Activated CD4-positive, alpha-beta memory T cell treated with anti-CD3 and anti-CD28 coated beads, Interleukin-2, amount 10 ng/mL, durations not matched to agents 7 days and 5 days (primary cell): Measurements from ENCODE around the gene DPP10. TPM values are rescaled to one million over a fixed set of nuclear protein-coding genes. Genes with fewer than 3 reads are reported as not detected.

Experiments
- CTCF ChIA-PET: fragments of 350-600 bp; sonication (Branson Sonifier 250); formaldehyde crosslinking; loops from one replicate; lab custom pipeline; 2021; ENCODE audit warnings: antibody characterized with exemption, inconsistent platforms; lab: Charles Lee
- POLR2A ChIA-PET: fragments of 350-600 bp; sonication (Branson Sonifier 250); formaldehyde crosslinking; loops from one replicate; lab custom pipeline; 2021; ENCODE audit warnings: antibody characterized with exemption; lab: Charles Lee
- DNase-seq: peaks from one replicate; pipeline ENCODE4 v3.0.0-alpha.2; 2020
- H3K27ac Mint-ChIP-seq: one replicate; pipeline ENCODE4 v1.8.0; 2021; ENCODE audit warnings: mild to moderate bottlenecking, mixed read lengths
- H3K27me3 Mint-ChIP-seq: one replicate; pipeline ENCODE4 v1.8.0; 2021; ENCODE audit warnings: mixed read lengths
- H3K36me3 Mint-ChIP-seq: one replicate; pipeline ENCODE4 v1.8.0; 2021; ENCODE audit warnings: low read depth, mixed read lengths
- H3K4me1 Mint-ChIP-seq: one replicate; pipeline ENCODE4 v1.8.0; 2021; ENCODE audit warnings: mixed read lengths
- H3K4me3 Mint-ChIP-seq: one replicate; pipeline ENCODE4 v1.8.0; 2021; ENCODE audit warnings: mild to moderate bottlenecking, mixed read lengths
- H3K9me3 Mint-ChIP-seq: one replicate; pipeline ENCODE4 v1.8.0; 2021; ENCODE audit warnings: mixed read lengths
- total RNA-seq, 2 experiments: library from RNA; stranded (reverse); gene quantifications; one replicate each; pipeline ENCODE4 v1.2.3, GENCODE V29; 2021

Gene DPP10
- total RNA-seq, 2 experiments from 2014 or later = not detected

GRCh38 chr2:115199966-115200365 lies 757.5 kb downstream of the DPP10 start:
- H3K4me3 Mint-ChIP-seq = no peak overlapping the region
- POLR2A ChIA-PET = no interaction called here
- no peak overlapping the region for H3K27ac Mint-ChIP-seq
- peaks cover 8% of the 10 kb centered on the region for H3K9me3 Mint-ChIP-seq
- no peak for DNase-seq
- no peaks in the 10 kb centered on the region for H3K36me3 Mint-ChIP-seq
- H3K4me1 Mint-ChIP-seq = no peaks in the 10 kb centered on the region
- no peaks in the 10 kb centered on the region for H3K27me3 Mint-ChIP-seq
- CTCF ChIA-PET = no interaction called here

- no peak for DNase-seq
- Mint-ChIP-seq H3K27me3 (no peaks in the 10 kb centered on the region), H3K27ac (no peak overlapping the region), H3K9me3 (peaks cover 8% of the 10 kb centered on the region), H3K36me3 (no peaks in the 10 kb centered on the region), H3K4me1 (no peaks in the 10 kb centered on the region), H3K4me3 (no peak overlapping the region)
- CTCF ChIA-PET = no interaction called here
- POLR2A ChIA-PET = no interaction called here
These were observed 758.9 kb downstream of the DPP10 start for GRCh38 chr2:115201386-115201785.

DNA sequence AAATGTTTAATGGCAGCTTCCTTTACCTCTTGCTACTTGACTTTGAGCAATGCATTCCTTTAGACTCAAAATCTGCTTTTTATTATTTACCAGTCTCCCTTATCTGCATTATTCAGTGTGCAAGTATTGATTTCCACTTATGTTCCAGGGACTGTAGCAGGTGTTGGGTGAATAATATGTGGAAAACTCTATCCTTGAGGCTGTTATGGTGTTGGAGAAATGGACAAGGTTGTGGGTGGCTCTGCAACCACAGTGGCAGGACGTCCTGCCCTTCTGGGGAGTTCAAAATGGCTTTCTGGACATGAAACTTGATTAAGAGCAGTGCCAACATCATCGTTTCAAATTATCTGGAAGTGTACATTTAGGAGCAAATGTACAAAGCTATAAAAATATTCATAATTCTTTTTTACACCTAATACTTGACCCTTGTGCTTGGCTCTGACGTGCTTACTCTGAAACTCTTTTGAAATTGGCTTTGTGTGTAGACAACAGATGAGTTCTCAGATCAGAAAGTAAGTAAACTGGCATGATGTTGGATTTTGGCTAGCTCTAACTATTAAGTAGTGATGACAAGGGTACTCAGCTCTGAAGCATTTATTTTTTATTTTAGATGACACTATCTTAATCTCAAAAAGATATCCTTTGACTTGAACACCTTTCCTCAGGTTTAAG lies 766.2 kb downstream of the DPP10 start:
- Mint-ChIP-seq H3K9me3 (peaks cover 8% of the 10 kb centered on the region), H3K4me3 (no peak overlapping the region), H3K4me1 (no peaks in the 10 kb centered on the region), H3K27me3 (no peaks in the 10 kb centered on the region), H3K36me3 (no peaks in the 10 kb centered on the region), H3K27ac (no peak overlapping the region)
- no peak for DNase-seq
- POLR2A ChIA-PET = no interaction called here
- CTCF ChIA-PET = no interaction called here

DNA sequence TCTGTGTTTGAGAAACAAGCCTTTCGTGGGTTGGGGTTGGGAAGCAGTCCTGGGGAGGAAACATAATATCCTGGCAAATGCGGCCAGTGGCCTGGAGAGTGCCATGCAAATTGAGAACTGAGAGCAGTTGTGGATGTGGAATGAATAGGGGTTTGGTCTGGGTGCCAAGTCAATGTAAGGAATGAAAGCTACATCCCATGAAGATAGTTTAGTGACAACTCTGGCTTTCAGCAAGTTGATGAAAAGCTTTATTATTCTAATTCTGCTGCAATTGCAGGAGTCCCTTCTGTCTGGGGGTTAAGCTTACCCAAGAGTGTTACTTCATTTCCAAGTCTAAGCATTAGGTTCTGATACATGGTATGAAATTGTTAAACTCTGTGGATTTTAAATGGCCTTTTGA lies 771.6 kb downstream of the DPP10 start:
- ChIA-PET CTCF (no interaction called here), POLR2A (no interaction called here)
- H3K27me3 Mint-ChIP-seq = no peaks in the 10 kb centered on the region
- H3K9me3 Mint-ChIP-seq = peaks cover 4% of the 10 kb centered on the region
- H3K4me3 Mint-ChIP-seq = no peak overlapping the region
- DNase-seq = no peak
- H3K4me1 Mint-ChIP-seq = no peaks in the 10 kb centered on the region
- no peak overlapping the region for H3K27ac Mint-ChIP-seq
- no peaks in the 10 kb centered on the region for H3K36me3 Mint-ChIP-seq

- ChIA-PET CTCF (no interaction called here), POLR2A (no interaction called here)
- Mint-ChIP-seq H3K36me3 (no peaks in the 10 kb centered on the region), H3K4me3 (no peak overlapping the region), H3K27ac (no peak overlapping the region), H3K27me3 (no peaks in the 10 kb centered on the region), H3K9me3 (peaks cover 6% of the 10 kb centered on the region), H3K4me1 (no peaks in the 10 kb centered on the region)
- no peak for DNase-seq
These were observed 776.9 kb downstream of the DPP10 start for GRCh38 chr2:115219296-115219695.

GRCh38 chr2:115234186-115234585 lies 791.7 kb downstream of the DPP10 start:
- no peak overlapping the region for H3K4me3 Mint-ChIP-seq
- CTCF ChIA-PET = no interaction called here
- H3K27me3 Mint-ChIP-seq = no peaks in the 10 kb centered on the region
- POLR2A ChIA-PET = no interaction called here
- no peaks in the 10 kb centered on the region for H3K36me3 Mint-ChIP-seq
- no peaks in the 10 kb centered on the region for H3K9me3 Mint-ChIP-seq
- no peaks in the 10 kb centered on the region for H3K4me1 Mint-ChIP-seq
- H3K27ac Mint-ChIP-seq = no peak overlapping the region
- no peak for DNase-seq

GRCh38 chr2:115234737-115235136 lies 792.3 kb downstream of the DPP10 start:
- no peak for DNase-seq
- POLR2A ChIA-PET = no interaction called here
- H3K4me3 Mint-ChIP-seq = no peak overlapping the region
- H3K9me3 Mint-ChIP-seq = no peaks in the 10 kb centered on the region
- no peaks in the 10 kb centered on the region for H3K36me3 Mint-ChIP-seq
- CTCF ChIA-PET = no interaction called here
- no peak overlapping the region for H3K27ac Mint-ChIP-seq
- H3K4me1 Mint-ChIP-seq = no peaks in the 10 kb centered on the region
- no peaks in the 10 kb centered on the region for H3K27me3 Mint-ChIP-seq

- H3K4me3 Mint-ChIP-seq = no peak overlapping the region
- CTCF ChIA-PET = no interaction called here
These were observed 805.6 kb downstream of the DPP10 start for GRCh38 chr2:115248066-115248465.

DNA sequence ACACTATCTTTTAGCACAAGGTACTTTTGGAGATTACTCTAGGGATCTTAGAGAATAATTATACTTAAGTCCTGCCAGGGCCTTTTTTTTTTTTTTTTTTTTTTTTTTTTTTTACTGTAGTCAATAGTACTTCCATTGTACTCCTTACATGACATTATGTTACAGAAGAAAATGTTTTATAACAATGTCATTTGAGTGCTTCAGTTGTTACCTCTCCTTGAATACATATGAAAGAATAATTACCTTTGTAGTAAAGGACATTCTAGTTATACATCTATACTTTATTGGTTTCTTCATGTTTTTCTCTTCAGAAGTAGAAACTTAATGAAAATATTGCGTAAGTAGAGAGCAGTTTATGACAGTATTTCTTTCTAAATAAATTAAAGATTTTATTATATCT lies 834.9 kb downstream of the DPP10 start:
- H3K36me3 Mint-ChIP-seq = no peaks in the 10 kb centered on the region
- peaks cover 5% of the 10 kb centered on the region for H3K9me3 Mint-ChIP-seq
- H3K27ac Mint-ChIP-seq = no peak overlapping the region
- no peak for DNase-seq
- no peaks in the 10 kb centered on the region for H3K4me1 Mint-ChIP-seq
- POLR2A ChIA-PET = no interaction called here
- no peaks in the 10 kb centered on the region for H3K27me3 Mint-ChIP-seq
- CTCF ChIA-PET = no interaction called here
- no peak overlapping the region for H3K4me3 Mint-ChIP-seq

More at GRCh38 chr2:115248066-115248465, 805.6 kb downstream of the DPP10 start:
- Mint-ChIP-seq H3K9me3 (peaks cover 11% of the 10 kb centered on the region), H3K36me3 (no peaks in the 10 kb centered on the region), H3K27ac (no peak overlapping the region), H3K4me1 (no peaks in the 10 kb centered on the region), H3K27me3 (no peaks in the 10 kb centered on the region)
- POLR2A ChIA-PET = no interaction called here
- no peak for DNase-seq

DNA sequence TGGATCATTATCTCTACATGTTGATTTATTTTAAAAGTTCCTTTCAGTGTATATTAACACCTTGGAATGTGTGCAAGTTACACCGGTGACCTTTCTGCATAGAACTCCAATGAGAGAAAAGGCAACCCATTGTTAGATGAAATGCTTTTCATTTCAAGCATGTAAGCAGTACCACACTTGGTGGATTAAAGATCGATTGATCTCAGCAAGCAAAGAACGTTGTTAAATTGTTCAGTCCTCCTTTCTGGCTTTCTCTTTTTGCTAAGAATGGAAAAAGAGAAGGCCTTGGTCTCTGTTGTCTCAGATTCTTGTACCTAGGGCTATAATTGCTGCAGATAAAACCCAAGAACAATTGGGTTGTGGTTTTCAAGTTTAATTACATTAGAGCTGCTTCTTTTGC lies 843.0 kb downstream of the DPP10 start:
- Mint-ChIP-seq H3K27me3 (no peaks in the 10 kb centered on the region), H3K9me3 (peaks cover 7% of the 10 kb centered on the region), H3K36me3 (no peaks in the 10 kb centered on the region), H3K4me1 (no peaks in the 10 kb centered on the region), H3K4me3 (no peak overlapping the region), H3K27ac (no peak overlapping the region)
- ChIA-PET POLR2A (no interaction called here), CTCF (no interaction called here)
- no peak for DNase-seq

DNA sequence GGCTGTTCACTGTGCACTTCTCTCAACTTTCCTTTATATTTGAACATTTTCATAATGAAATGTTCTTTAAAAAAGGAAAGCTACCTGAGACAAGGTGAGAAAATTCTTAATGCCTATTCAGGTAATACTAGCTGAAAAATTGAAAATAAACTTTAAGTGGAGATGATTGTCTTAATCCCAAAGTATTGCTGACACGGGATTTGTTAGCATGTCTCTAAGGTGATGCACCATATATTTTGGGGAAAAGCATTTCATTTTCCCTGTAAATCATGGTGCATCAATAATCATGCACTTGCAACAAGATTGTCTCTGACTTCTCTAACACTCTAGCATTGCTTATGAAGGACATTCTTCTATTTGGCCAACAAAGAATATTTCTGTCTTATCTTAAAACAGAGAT lies 848.0 kb downstream of the DPP10 start:
- H3K4me1 Mint-ChIP-seq = no peaks in the 10 kb centered on the region
- DNase-seq = no peak
- H3K36me3 Mint-ChIP-seq = no peaks in the 10 kb centered on the region
- H3K27ac Mint-ChIP-seq = no peak overlapping the region
- H3K27me3 Mint-ChIP-seq = no peaks in the 10 kb centered on the region
- H3K9me3 Mint-ChIP-seq = peaks cover 7% of the 10 kb centered on the region
- ChIA-PET CTCF (no interaction called here), POLR2A (no interaction called here)
- no peak overlapping the region for H3K4me3 Mint-ChIP-seq

DNA sequence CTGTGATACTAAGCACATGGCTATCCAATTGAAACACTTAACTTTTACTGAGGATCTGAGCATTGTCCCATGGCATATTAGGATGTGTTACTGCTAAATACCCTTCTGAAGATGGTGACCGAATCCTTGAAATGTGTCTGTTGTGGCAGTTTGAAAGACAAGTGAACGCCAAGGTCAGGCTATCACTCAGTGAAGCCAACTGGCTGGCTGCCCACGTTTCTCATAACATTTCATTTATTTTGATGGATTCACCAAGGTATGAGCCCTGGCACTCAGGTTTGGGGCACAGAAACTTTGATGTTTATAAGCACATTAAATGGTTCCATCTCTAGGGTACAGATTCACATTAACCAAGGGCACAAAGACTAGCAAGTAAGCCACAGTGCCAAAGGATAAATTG lies 850.3 kb downstream of the DPP10 start:
- H3K4me3 Mint-ChIP-seq = no peak overlapping the region
- CTCF ChIA-PET = no interaction called here
- POLR2A ChIA-PET = no interaction called here

GRCh38 chr2:115294999-115295398 lies 852.6 kb downstream of the DPP10 start:
- no peak for DNase-seq
- peaks cover 7% of the 10 kb centered on the region for H3K9me3 Mint-ChIP-seq
- H3K36me3 Mint-ChIP-seq = no peaks in the 10 kb centered on the region
- no peak overlapping the region for H3K27ac Mint-ChIP-seq
- ChIA-PET POLR2A (no interaction called here), CTCF (no interaction called here)
- no peak overlapping the region for H3K4me3 Mint-ChIP-seq
- no peaks in the 10 kb centered on the region for H3K4me1 Mint-ChIP-seq
- H3K27me3 Mint-ChIP-seq = no peaks in the 10 kb centered on the region

More for the DNA sequence above, 850.3 kb downstream of the DPP10 start:
- Mint-ChIP-seq H3K9me3 (peaks cover 8% of the 10 kb centered on the region), H3K4me1 (no peaks in the 10 kb centered on the region), H3K27ac (no peak overlapping the region), H3K27me3 (no peaks in the 10 kb centered on the region), H3K36me3 (no peaks in the 10 kb centered on the region)
- DNase-seq = no peak

DNA sequence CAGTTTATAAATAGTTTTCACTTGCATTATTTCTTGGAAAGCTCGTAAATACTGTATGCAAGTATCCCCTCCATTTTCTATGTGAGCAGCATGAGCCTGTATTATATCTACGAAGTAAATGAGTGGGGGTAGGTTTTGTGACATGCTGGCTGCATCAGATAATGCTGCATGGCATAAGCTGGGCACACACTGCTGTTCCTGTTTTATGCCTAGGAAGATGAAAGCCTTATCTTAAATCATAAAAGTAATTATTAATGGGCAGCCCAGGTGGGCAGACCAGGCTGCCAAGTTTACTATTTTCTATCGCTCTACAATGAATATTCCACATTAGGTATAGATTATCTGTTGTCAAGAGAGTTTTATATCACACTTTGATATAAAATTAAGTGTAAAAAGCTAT lies 854.6 kb downstream of the DPP10 start:
- H3K27me3 Mint-ChIP-seq = no peaks in the 10 kb centered on the region
- no peak for DNase-seq
- H3K27ac Mint-ChIP-seq = no peak overlapping the region
- ChIA-PET CTCF (no interaction called here), POLR2A (no interaction called here)
- no peak overlapping the region for H3K4me3 Mint-ChIP-seq
- H3K36me3 Mint-ChIP-seq = no peaks in the 10 kb centered on the region
- peaks cover 7% of the 10 kb centered on the region for H3K9me3 Mint-ChIP-seq
- H3K4me1 Mint-ChIP-seq = no peaks in the 10 kb centered on the region
